Cardiac fibroblast (primary cell): ENCODE data around the gene CTSK.

ENCODE experiments used
- DNase-seq, 2 donors: peaks; one replicate each; pipeline versions ENCODE4 v3.0.0 to v3.0.0-alpha.2; 2010; ENCODE audit warnings: low read depth in 2 of 2
- H3K4me3 ChIP-seq, 2 donors: replicated peaks in 1 of 2; 1 replicate in 1 of 2; 2 replicates in 1 of 2; pipeline ENCODE4 v1.5.1; 2011; ENCODE audit warnings: low read depth in 2 of 2, low read length in 2 of 2, mild to moderate bottlenecking in 2 of 2, moderate library complexity in 1 of 2
- CTCF ChIP-seq: IDR thresholded peaks from one replicate; pipeline ENCODE4 v1.5.1; 2011; ENCODE audit warnings: low read depth, mild to moderate bottlenecking, low read length, inconsistent platforms

Gene CTSK

GRCh38 chr1:150813028-150813707, 5.1 kb upstream of the CTSK start:
- peak; percentile 79 to 81 for DNase-seq
- TF ChIP-seq CTCF, result peak; percentile 92
- no peak overlapping the region for H3K4me3 ChIP-seq

- no peak overlapping the region for H3K4me3 ChIP-seq
- DNase-seq, result no peak
- TF ChIP-seq CTCF, result no peak
Measured at GRCh38 chr1:150810958-150811659, 3.0 kb upstream of the CTSK start.

GRCh38 chr1:150809651-150810050, 1.6 kb upstream of the CTSK start:
- no peak for TF ChIP-seq CTCF
- DNase-seq, result peak in 1 of 2 donors; percentile 61
- no peak overlapping the region for H3K4me3 ChIP-seq

- no peak for DNase-seq
- no peak overlapping the region for H3K4me3 ChIP-seq
- no peak for TF ChIP-seq CTCF
Measured at GRCh38 chr1:150808846-150809245, 786 bp upstream of the CTSK start.

GRCh38 chr1:150807249-150808023, 624 bp downstream of the CTSK start:
- H3K4me3 ChIP-seq, result peak overlapping the region; percentile 3 to 21
- DNase-seq, result peak; percentile 19 to 33
- no peak for TF ChIP-seq CTCF

- TF ChIP-seq CTCF, result no peak
- no peak for DNase-seq
- H3K4me3 ChIP-seq, result no peak overlapping the region
Measured at GRCh38 chr1:150805899-150806298, 2.2 kb downstream of the CTSK start.
